ENCODE measurements around the gene IRS2.

Gene IRS2

DNA sequence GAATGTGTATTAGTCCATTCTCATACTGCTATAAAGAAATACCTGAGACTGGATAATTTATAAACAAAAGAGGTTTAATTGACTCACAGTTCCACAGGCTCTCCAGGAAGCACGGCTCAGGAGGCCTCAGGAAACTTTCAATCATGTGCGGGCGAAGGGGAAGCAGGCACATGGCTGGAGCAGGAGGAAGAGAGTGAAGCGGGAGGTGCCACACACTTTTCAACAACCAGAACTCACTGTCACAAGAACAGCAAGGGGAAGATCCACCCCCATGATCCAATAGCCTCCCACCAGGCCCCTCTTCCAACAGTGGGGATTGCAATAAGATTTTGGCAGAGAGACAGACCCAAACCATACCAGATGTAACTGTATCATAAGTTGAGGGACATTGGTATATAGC lies 72.7 kb downstream of the IRS2 start:
- intact Hi-C loops (cut with DNase I) = no loop called here
- DNase-seq = no peak

GRCh38 chr13:109712124-109712722 lies 74.2 kb downstream of the IRS2 start:
- intact Hi-C loops (cut with DNase I) = no loop called here
- DNase-seq = no peak

- DNase-seq = no peak
- intact Hi-C loops (cut with DNase I) = no loop called here
Observed at GRCh38 chr13:109707742-109708617, 78.4 kb downstream of the IRS2 start.

DNA sequence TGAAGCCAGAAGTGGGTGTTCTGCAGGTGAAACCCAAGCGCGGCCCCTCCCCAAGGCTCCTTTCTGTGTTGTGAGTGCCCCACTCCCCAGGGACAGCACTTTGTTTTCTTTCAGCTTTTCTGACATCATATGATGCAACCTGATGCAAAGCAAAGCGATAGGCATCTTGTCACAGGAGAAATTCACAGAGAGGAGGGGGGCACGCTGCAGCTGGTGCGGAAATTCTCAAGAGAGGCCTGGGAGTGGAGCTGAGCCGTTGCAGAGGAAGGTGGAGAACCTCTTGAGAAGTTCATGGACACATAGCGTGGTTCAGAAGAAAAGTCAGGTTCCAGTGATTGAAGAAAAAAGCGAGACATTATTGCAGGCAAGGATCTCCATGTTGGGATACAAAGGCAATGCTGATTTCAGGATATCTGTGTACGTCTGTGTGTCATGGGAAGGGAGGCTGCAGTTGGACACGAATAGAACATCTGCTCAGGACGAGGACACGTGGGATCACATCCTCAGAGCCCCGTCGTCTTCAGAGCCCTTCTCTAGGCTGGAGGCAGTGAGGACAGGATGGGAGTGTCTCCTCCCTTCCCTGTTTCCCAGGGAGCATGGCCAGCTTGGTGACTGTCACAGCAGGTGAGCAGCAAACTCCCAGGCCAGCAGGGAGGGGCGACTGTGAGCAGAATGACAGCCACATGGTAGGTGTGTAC lies 79.2 kb downstream of the IRS2 start:
- intact Hi-C loops (cut with DNase I) = no loop called here
- no peak for DNase-seq

DNA sequence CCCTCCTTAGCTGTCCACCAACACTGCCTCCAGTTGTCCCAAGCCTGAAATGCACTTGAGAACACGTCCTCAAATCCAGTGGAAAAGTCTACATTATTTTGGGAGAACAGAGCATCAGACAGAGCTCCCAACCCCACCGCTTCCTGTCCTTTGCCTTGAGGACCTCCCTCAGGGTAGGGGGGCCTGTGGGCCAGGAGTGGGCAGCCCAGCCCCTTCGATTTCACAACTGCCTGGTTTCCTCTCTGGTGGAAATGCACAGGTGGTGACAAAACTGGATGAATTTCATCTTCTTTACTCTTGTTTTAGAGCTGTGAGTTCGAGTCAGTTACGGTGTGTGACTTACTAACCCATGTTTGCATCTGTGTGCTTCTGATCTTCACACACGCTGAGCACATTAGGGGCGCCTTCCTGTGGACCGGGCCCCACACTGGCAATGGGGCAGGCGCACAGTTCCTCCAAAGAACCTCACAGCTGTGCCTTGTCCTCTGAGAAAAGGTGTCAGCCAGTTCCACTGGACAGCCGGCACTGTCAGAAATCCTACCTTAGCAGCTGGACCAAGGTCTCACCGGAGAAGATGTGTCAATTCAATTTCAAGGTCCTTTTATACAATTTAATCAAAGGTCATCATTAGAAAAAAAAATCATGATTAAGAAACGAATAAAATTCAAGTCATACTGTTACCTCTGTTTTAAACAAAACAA lies 80.2 kb downstream of the IRS2 start:
- intact Hi-C loops (cut with DNase I) = no loop called here
- DNase-seq = no peak

- DNase-seq = peak in 3 of 10 donors; percentile 35 to 90 (median 71)
- intact Hi-C loops (cut with DNase I) = no loop called here
Observed at GRCh38 chr13:109704771-109705635, 81.4 kb downstream of the IRS2 start.

DNA sequence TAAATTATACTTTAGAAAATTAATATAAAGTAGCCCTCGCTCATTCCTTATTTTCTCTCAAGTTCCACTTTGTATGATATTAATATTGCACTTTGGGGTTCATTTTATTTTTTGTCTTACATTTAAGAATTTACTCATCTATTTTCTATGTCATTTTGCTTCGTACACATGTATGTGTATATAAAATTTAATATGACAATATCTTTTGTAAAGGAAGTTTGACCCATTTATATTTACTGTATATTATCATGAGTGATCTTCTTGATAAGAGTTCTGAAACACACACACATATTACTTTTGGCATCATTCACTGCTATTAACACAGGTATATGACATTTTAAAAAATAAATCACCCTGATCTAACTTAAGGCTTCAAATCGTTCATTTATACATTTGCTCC lies 83.1 kb downstream of the IRS2 start:
- intact Hi-C loops (cut with DNase I) = no loop called here
- no peak for DNase-seq
